Right lobe of liver (tissue), 4 donors: ENCODE results near the gene NLRP1.

Experiments used
- POLR2A ChIP-seq: fragments of 450-650 bp; IDR thresholded peaks from one replicate; pipeline ENCODE4 v1.6.1; 2017; ENCODE audit warnings: antibody characterized with exemption, mild to moderate bottlenecking
- TF ChIP-seq, protein P1 (sequence below), 4 donors: fragments of 200-600 bp in 3 of 4; fragments of 450-650 bp in 1 of 4; IDR thresholded peaks; one replicate each; pipeline versions ENCODE4 v1.5.1 to v1.8.0; 2016 to 2022; ENCODE audit warnings: antibody characterized with exemption in 4 of 4, mild to moderate bottlenecking in 2 of 4
- donor health status: DM: no; HTN: no; CAD: no.
- donor health status: DM: no; HTN: no; CAD: no.
- donor health status: DM: no; HTN: yes; CAD: no.

DNA sequence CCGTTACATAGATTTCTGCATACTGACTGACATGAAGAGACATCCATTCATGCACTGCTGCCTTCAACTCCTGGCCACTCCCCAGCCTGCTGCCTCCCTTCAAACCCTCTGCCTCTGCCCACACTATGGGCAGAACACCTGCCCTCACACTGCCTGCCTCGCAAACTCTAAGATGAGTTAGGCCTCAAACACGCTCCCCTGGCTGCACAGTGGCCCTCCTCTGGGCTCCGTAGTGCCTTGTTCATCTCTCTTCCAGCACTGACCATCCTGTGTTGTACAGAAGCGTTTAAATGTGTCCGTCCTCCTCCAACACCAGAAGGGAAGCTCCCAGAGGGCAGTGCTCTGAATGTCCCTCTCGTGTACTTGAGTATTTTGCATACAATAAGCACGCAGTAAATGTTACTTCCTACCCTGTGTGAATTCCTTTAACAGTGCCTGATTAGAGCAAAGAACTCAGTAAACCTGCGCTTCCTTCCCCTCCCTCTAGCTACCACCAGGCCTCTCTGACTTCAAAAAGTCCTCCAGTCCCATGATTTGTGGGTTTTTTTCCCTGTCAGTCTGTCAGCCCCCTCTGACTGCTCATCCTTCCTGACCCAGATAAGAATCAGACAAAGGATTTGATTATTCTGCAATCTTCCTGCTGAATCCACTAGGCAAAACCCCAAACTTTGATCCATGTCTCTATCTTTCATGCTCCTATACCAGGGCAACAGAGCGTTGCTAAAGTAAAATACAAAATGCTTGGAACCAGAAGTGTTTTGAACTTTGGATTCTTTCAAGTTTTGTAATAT is 119.4 kb downstream of the NLRP1 start:
- TF ChIP-seq POLR2A, result no peak
- TF ChIP-seq, protein P1, sequence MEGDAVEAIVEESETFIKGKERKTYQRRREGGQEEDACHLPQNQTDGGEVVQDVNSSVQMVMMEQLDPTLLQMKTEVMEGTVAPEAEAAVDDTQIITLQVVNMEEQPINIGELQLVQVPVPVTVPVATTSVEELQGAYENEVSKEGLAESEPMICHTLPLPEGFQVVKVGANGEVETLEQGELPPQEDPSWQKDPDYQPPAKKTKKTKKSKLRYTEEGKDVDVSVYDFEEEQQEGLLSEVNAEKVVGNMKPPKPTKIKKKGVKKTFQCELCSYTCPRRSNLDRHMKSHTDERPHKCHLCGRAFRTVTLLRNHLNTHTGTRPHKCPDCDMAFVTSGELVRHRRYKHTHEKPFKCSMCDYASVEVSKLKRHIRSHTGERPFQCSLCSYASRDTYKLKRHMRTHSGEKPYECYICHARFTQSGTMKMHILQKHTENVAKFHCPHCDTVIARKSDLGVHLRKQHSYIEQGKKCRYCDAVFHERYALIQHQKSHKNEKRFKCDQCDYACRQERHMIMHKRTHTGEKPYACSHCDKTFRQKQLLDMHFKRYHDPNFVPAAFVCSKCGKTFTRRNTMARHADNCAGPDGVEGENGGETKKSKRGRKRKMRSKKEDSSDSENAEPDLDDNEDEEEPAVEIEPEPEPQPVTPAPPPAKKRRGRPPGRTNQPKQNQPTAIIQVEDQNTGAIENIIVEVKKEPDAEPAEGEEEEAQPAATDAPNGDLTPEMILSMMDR (IDR thresholded peaks at IDR 0.05), result no peak
